Keratinocyte (primary cell): ENCODE results near the gene PRDM9. TPM values are rescaled to one million over a fixed set of nuclear protein-coding genes. Genes with fewer than 3 reads are reported as not detected.

Experiments
- DNase-seq: peaks from one replicate; pipeline ENCODE4 v3.0.0-alpha.2; 2011; ENCODE audit warnings: low read depth, missing footprints, low spot score
- FAIRE-seq: peaks from 2 replicates; lab custom pipeline; 2011; peaks lifted over from hg19 to GRCh38; lab: Jason Lieb, UNC
- H2AFZ ChIP-seq: 2 replicates; pipeline ENCODE4 v1.6.0; 2012; ENCODE audit warnings: low read length, control low read depth, inconsistent platforms; ENCODE audit not compliant: control insufficient read depth
- H3K27ac ChIP-seq: 2 replicates; pipeline ENCODE4 v1.5.1; 2011; ENCODE audit warnings: low read length; ENCODE audit not compliant: control insufficient read depth, insufficient read depth
- H3K27me3 ChIP-seq: 3 replicates; pipeline ENCODE4 v1.6.0; 2011; ENCODE audit warnings: low read length; ENCODE audit not compliant: control insufficient read depth, insufficient read depth; ENCODE audit errors: extremely low read depth
- H3K36me3 ChIP-seq, 2 experiments: 2 replicates in 1 of 2; 3 replicates in 1 of 2; pipeline ENCODE4 v1.5.1; 2011; ENCODE audit warnings: low read length in 2 of 2, mild to moderate bottlenecking in 1 of 2; ENCODE audit not compliant: control insufficient read depth in 2 of 2, insufficient read depth in 2 of 2; ENCODE audit errors: extremely low read depth in 1 of 2
- H3K4me1 ChIP-seq: 3 replicates; pipeline ENCODE4 v1.5.1; 2011; ENCODE audit warnings: low read length; ENCODE audit not compliant: control insufficient read depth, insufficient read depth; ENCODE audit errors: extremely low read depth
- H3K4me2 ChIP-seq: 3 replicates; pipeline ENCODE4 v1.6.0; 2011; ENCODE audit warnings: low read depth, low read length; ENCODE audit not compliant: control insufficient read depth, insufficient read depth; ENCODE audit errors: extremely low read depth
- H3K4me3 ChIP-seq, 3 experiments: fragments of 200-600 bp in 1 of 3; sonication (generic) in 1 of 3; 2 replicates in 2 of 3; 3 replicates in 1 of 3; pipeline ENCODE4 v1.5.1; 2011 to 2016; ENCODE audit warnings: low read length in 3 of 3, mild to moderate bottlenecking in 3 of 3, control low read depth in 2 of 3, inconsistent platforms in 1 of 3, low read depth in 1 of 3, mixed read lengths in 1 of 3, mixed run types in 1 of 3, moderate library complexity in 1 of 3; ENCODE audit not compliant: control insufficient read depth in 2 of 3, insufficient read depth in 2 of 3; ENCODE audit errors: extremely low read depth in 1 of 3
- H3K79me2 ChIP-seq: 2 replicates; pipeline ENCODE4 v1.6.0; 2012; ENCODE audit warnings: low read length; ENCODE audit not compliant: control insufficient read depth, insufficient read depth
- H3K9ac ChIP-seq: 3 replicates; pipeline ENCODE4 v1.6.0; 2011; ENCODE audit warnings: low read length; ENCODE audit not compliant: control insufficient read depth, insufficient read depth; ENCODE audit errors: extremely low read depth
- H3K9me1 ChIP-seq: 3 replicates; pipeline ENCODE4 v1.6.0; 2011; ENCODE audit warnings: low read length; ENCODE audit not compliant: control insufficient read depth, insufficient read depth; ENCODE audit errors: extremely low read depth
- H3K9me3 ChIP-seq: 2 replicates; pipeline ENCODE4 v1.5.1; 2012; ENCODE audit warnings: low read depth, low read length; ENCODE audit not compliant: control insufficient read depth
- H4K20me1 ChIP-seq: 3 replicates; pipeline ENCODE4 v1.6.0; 2011; ENCODE audit warnings: low read length; ENCODE audit not compliant: control insufficient read depth, insufficient read depth; ENCODE audit errors: extremely low read depth
- CTCF ChIP-seq, 3 experiments: IDR thresholded peaks in 1 of 3; conservative IDR thresholded peaks in 1 of 3; optimal IDR thresholded peaks in 1 of 3; 2 replicates in 2 of 3; 3 replicates in 1 of 3; pipeline versions ENCODE3 to v1.5.1; 2011; ENCODE audit warnings: low read length in 3 of 3, mild to moderate bottlenecking in 3 of 3, moderate library complexity in 2 of 3, control low read depth in 1 of 3, inconsistent platforms in 1 of 3; ENCODE audit not compliant: insufficient read depth in 2 of 3; ENCODE audit errors: extremely low read depth in 1 of 3
- EZH2 ChIP-seq: IDR thresholded peaks from one replicate; pipeline ENCODE4 v1.6.1; 2012; ENCODE audit warnings: inconsistent platforms, mild to moderate bottlenecking, low read length, moderate library complexity
- dilution Hi-C: fragments of 300-500 bp; cut with MboI; formaldehyde crosslinking; loops from one replicate; pipeline ENCODE4 v1.7.0; 2020; ENCODE audit warnings: low sequenced_read_pairs; ENCODE audit not compliant: extremely low pct_ligation_motif_present
- polyA plus RNA-seq, 5 experiments: library from polyadenylated mRNA; depleted of rRNA in 3 of 5; stranded (reverse) in 3 of 5; stranded (forward) in 1 of 5; unstranded in 1 of 5; fragments of >200 nt; gene quantifications; 1 replicate in 1 of 5; 2 replicates in 3 of 5; 3 replicates in 1 of 5; pipeline versions ENCODE4 v1.2.1 to v1.2.3, GENCODE V29; 2011 to 2012; ENCODE audit warnings: missing spikeins in 2 of 5, low read depth in 1 of 5, low replicate concordance in 1 of 5

PRDM9 gene
- polyA plus RNA-seq, 1 donor (not counting 4 experiments of a cell fraction or from before 2014, with no cell fraction given) = not detected

- no peak overlapping the region for H3K27ac ChIP-seq
- no peak overlapping the region for H2AFZ ChIP-seq
- H3K36me3 ChIP-seq = no peaks in the 10 kb centered on the region
- TF ChIP-seq CTCF (optimal IDR thresholded peaks at IDR 0.05 in 1 of 3, IDR thresholded peaks at IDR 0.05 in 1 of 3, conservative IDR thresholded peaks at IDR 0.05 in 1 of 3; ENCODE audit: extremely low read depth in 1 of 3, insufficient read depth in 2 of 3, low read length in 3 of 3) (no peak), EZH2 (no peak)
- H3K4me1 ChIP-seq = no peaks in the 10 kb centered on the region
- H3K9ac ChIP-seq = no peak overlapping the region
- no peak overlapping the region for H3K4me3 ChIP-seq
- no peak overlapping the region for H3K4me2 ChIP-seq
- no peaks in the 10 kb centered on the region for H3K9me3 ChIP-seq
- H3K27me3 ChIP-seq = no peaks in the 10 kb centered on the region
- FAIRE-seq = no peak
- no peak for DNase-seq
- dilution Hi-C loops = no loop called here
- no peaks in the 10 kb centered on the region for H3K9me1 ChIP-seq
- H4K20me1 ChIP-seq = no peaks in the 10 kb centered on the region
- no peaks in the 10 kb centered on the region for H3K79me2 ChIP-seq
These were observed 15.1 kb downstream of the PRDM9 start for GRCh38 chr5:23522553-23522952.

GRCh38 chr5:23523031-23523430 lies 15.6 kb downstream of the PRDM9 start:
- no peaks in the 10 kb centered on the region for H3K36me3 ChIP-seq
- no peaks in the 10 kb centered on the region for H3K27me3 ChIP-seq
- FAIRE-seq (no peak), DNase-seq (no peak)
- no peaks in the 10 kb centered on the region for H3K9me1 ChIP-seq
- H3K9ac ChIP-seq = no peak overlapping the region
- dilution Hi-C loops = no loop called here
- no peak for TF ChIP-seq CTCF (optimal IDR thresholded peaks at IDR 0.05 in 1 of 3, IDR thresholded peaks at IDR 0.05 in 1 of 3, conservative IDR thresholded peaks at IDR 0.05 in 1 of 3; ENCODE audit: extremely low read depth in 1 of 3, insufficient read depth in 2 of 3, low read length in 3 of 3)
- TF ChIP-seq EZH2 = no peak
- H3K79me2 ChIP-seq = no peaks in the 10 kb centered on the region
- H2AFZ ChIP-seq = no peak overlapping the region
- H3K4me3 ChIP-seq = no peak overlapping the region
- H3K9me3 ChIP-seq = no peaks in the 10 kb centered on the region
- no peaks in the 10 kb centered on the region for H4K20me1 ChIP-seq
- no peak overlapping the region for H3K4me2 ChIP-seq
- no peak overlapping the region for H3K27ac ChIP-seq
- no peaks in the 10 kb centered on the region for H3K4me1 ChIP-seq
